Thyroid gland (tissue), 4 donors: Measurements from ENCODE around the gene FRMD4A.

Source experiments
- CTCF ChIP-seq, 6 experiments: fragments of 200-600 bp in 3 of 6; fragments of 450-650 bp in 3 of 6; sonication (generic) in 3 of 6; IDR thresholded peaks; one replicate each; pipeline ENCODE4 v1.5.1; 2016 to 2019; ENCODE audit warnings: antibody characterized with exemption in 6 of 6, mild to moderate bottlenecking in 2 of 6, inconsistent platforms in 1 of 6, moderate library complexity in 1 of 6
- POLR2A ChIP-seq, 2 donors: fragments of 450-650 bp; IDR thresholded peaks; one replicate each; pipeline ENCODE4 v1.6.1; 2017; ENCODE audit warnings: antibody characterized with exemption in 2 of 2, mild to moderate bottlenecking in 2 of 2, moderate library complexity in 1 of 2

DNA sequence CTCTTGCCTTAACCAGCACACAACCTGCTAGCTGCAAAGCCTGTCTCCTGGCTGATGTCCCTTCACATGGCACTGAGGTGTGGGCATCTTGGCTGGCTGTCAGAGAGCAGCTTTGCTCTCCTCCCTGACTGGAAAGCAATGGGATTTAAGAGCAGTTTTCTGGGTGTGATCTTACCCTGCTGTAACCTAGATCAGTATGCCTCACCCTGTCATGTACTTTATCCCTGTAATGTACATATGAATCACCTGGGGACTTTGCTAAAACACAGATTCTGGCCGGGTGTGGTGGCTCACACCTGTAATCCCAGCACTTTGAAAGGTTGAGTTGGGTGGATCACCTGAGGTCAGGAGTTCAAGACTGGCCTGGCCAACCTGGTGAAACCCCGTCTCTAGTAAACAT is 209.9 kb downstream of the FRMD4A start:
- TF ChIP-seq CTCF (IDR thresholded peaks at IDR 0.05) (no peak), POLR2A (IDR thresholded peaks at IDR 0.05) (no peak)
